Osteoblast (primary cell): ENCODE measurements around the gene TBX10. TPM values are rescaled to one million over a fixed set of nuclear protein-coding genes. Genes with fewer than 3 reads are reported as not detected.

Experiments
- DNase-seq: peaks from one replicate; pipeline ENCODE4 v3.0.0; 2011; ENCODE audit warnings: low spot score, mixed read lengths; ENCODE audit not compliant: insufficient read length; ENCODE audit errors: missing footprints
- H2AFZ ChIP-seq: 2 replicates; pipeline ENCODE4 v1.6.0; 2011; ENCODE audit warnings: mild to moderate bottlenecking, low read length
- H3K27ac ChIP-seq: 2 replicates; pipeline ENCODE4 v1.5.1; 2011; ENCODE audit warnings: mild to moderate bottlenecking, low read depth, low read length, moderate library complexity
- H3K27me3 ChIP-seq: 2 replicates; pipeline ENCODE4 v1.6.0; 2012; ENCODE audit warnings: mild to moderate bottlenecking, control low read depth, inconsistent platforms, low read length, moderate library complexity; ENCODE audit not compliant: insufficient read depth
- H3K36me3 ChIP-seq: 2 replicates; pipeline ENCODE4 v1.5.1; 2011; ENCODE audit warnings: mild to moderate bottlenecking, low read length, control low read depth, moderate library complexity; ENCODE audit not compliant: insufficient read depth
- H3K4me1 ChIP-seq: 2 replicates; pipeline ENCODE4 v1.5.1; 2011; ENCODE audit warnings: mild to moderate bottlenecking, low read length, control low read depth, moderate library complexity; ENCODE audit not compliant: insufficient read depth
- H3K4me2 ChIP-seq: 2 replicates; pipeline ENCODE4 v1.6.0; 2011; ENCODE audit warnings: mild to moderate bottlenecking, low read length; ENCODE audit not compliant: insufficient read depth
- H3K4me3 ChIP-seq: fragments of 200-600 bp; sonication (generic); 3 replicates; pipeline ENCODE4 v1.5.1; 2012; ENCODE audit warnings: mild to moderate bottlenecking, low read length, inconsistent platforms; ENCODE audit not compliant: insufficient read depth
- H3K79me2 ChIP-seq: 2 replicates; pipeline ENCODE4 v1.6.0; 2012; ENCODE audit warnings: mild to moderate bottlenecking, low read length, control low read depth, inconsistent platforms; ENCODE audit not compliant: insufficient read depth
- H3K9me3 ChIP-seq: 2 replicates; pipeline ENCODE4 v1.5.1; 2011; ENCODE audit warnings: low read depth, low read length, control low read depth
- H4K20me1 ChIP-seq: 2 replicates; pipeline ENCODE4 v1.6.0; 2012; ENCODE audit warnings: mild to moderate bottlenecking, low read length, control low read depth; ENCODE audit not compliant: insufficient read depth
- CTCF ChIP-seq: IDR thresholded peaks from 2 replicates; pipeline ENCODE4 v1.5.1; 2011; ENCODE audit warnings: mild to moderate bottlenecking, low read depth, low read length, moderate library complexity; ENCODE audit errors: extremely low read depth
- total RNA-seq: library from RNA; depleted of rRNA; stranded (reverse); fragments of >200 nt; gene quantifications from 2 replicates; pipeline ENCODE4 v1.2.3, GENCODE V29; 2012

Gene TBX10
- total RNA-seq, 1 donor = not detected

- Histone ChIP-seq H3K36me3 (no peaks in the 10 kb centered on the region), H3K27ac (no peak overlapping the region), H3K27me3 (no peaks in the 10 kb centered on the region), H3K79me2 (no peaks in the 10 kb centered on the region), H3K9me3 (no peaks in the 10 kb centered on the region), H3K4me2 (no peak overlapping the region), H3K4me3 (no peak overlapping the region), H4K20me1 (no peaks in the 10 kb centered on the region), H2AFZ (no peak overlapping the region), H3K4me1 (peaks cover 5% of the 10 kb centered on the region)
- TF ChIP-seq CTCF = no peak
- no peak for DNase-seq
Measured at GRCh38 chr11:67635231-67635521, 4.4 kb downstream of the TBX10 start.

DNA sequence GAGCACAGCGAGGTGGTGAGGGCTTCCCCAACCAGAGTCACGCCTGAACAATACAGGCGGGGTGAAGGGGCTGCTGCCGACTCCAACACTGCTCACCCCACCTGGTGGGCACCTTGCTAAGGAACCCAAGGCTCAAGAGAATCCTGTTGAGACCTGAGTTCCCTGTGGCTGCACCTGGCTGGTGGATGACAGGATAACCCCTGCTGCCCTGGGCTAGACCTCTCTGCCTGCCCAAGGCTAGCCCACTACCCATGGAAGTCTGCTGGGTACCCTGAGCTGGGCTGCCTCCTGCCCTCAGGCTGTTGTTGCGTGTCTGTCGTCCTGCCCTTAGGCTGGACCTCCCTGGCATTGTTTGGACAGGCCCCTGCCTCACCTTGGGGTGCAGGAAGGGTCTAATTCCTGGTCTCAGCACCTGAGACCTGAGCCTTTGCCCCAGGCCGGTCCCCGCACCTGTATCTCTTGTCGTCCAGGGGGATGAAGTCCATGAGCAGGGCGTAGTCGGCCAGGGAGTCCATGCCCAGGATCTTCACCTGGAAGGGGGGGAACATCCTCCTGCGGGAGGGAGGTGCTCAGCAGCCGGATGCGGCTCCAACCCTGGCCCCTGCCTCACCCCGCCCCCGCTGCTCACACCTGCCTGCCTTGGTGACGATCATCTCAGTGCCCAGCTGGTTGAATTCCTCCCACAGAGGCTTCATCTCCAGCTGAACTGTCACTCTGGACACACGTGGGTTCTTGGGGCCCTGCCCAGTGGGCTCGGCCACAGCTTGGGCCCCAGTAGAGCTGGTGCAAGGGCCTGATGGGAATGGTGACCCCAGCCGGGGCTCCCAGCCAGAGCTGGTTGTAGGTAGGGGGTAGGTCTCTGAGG is 5.0 kb downstream of the TBX10 start:
- no peak overlapping the region for H3K27ac ChIP-seq
- H4K20me1 ChIP-seq = no peaks in the 10 kb centered on the region
- no peak overlapping the region for H2AFZ ChIP-seq
- peak; percentile 75 for DNase-seq
- TF ChIP-seq CTCF = no peak
- peaks cover 5% of the 10 kb centered on the region for H3K4me1 ChIP-seq
- no peak overlapping the region for H3K4me2 ChIP-seq
- no peaks in the 10 kb centered on the region for H3K27me3 ChIP-seq
- H3K9me3 ChIP-seq = no peaks in the 10 kb centered on the region
- no peaks in the 10 kb centered on the region for H3K79me2 ChIP-seq
- H3K4me3 ChIP-seq = no peak overlapping the region
- no peaks in the 10 kb centered on the region for H3K36me3 ChIP-seq

- H3K79me2 ChIP-seq = no peaks in the 10 kb centered on the region
- no peak for TF ChIP-seq CTCF
Measured at GRCh38 chr11:67633758-67634365, 5.7 kb downstream of the TBX10 start.

GRCh38 chr11:67632982-67633755 is 6.4 kb downstream of the TBX10 start:
- TF ChIP-seq CTCF = no peak

More at GRCh38 chr11:67633758-67634365, 5.7 kb downstream of the TBX10 start:
- no peak overlapping the region for H3K27ac ChIP-seq
- H4K20me1 ChIP-seq = no peaks in the 10 kb centered on the region
- no peak overlapping the region for H3K4me2 ChIP-seq
- no peaks in the 10 kb centered on the region for H3K36me3 ChIP-seq
- H2AFZ ChIP-seq = no peak overlapping the region
- no peak overlapping the region for H3K4me3 ChIP-seq
- DNase-seq = peak; percentile 72
- H3K9me3 ChIP-seq = no peaks in the 10 kb centered on the region
- peaks cover 5% of the 10 kb centered on the region for H3K4me1 ChIP-seq
- H3K27me3 ChIP-seq = no peaks in the 10 kb centered on the region

More at GRCh38 chr11:67632982-67633755, 6.4 kb downstream of the TBX10 start:
- Histone ChIP-seq H3K4me1 (peaks cover 5% of the 10 kb centered on the region), H3K79me2 (no peaks in the 10 kb centered on the region), H3K27ac (no peak overlapping the region), H3K36me3 (no peaks in the 10 kb centered on the region), H3K27me3 (no peaks in the 10 kb centered on the region), H3K9me3 (no peaks in the 10 kb centered on the region), H4K20me1 (no peaks in the 10 kb centered on the region), H3K4me3 (no peak overlapping the region), H2AFZ (no peak overlapping the region), H3K4me2 (no peak overlapping the region)
- DNase-seq = peak; percentile 83
